H1 (cell line): ENCODE results near the gene PPP2R2B. TPM values are rescaled to one million over a fixed set of nuclear protein-coding genes. Genes with fewer than 3 reads are reported as not detected.

ENCODE experiments used
- CTCF ChIA-PET: fragments of 300-600 bp; sonication (Branson Sonifier 250); formaldehyde crosslinking; loops from one replicate; lab custom pipeline; 2021; ENCODE audit not compliant: partially characterized antibody; lab: Charles Lee
- POLR2A ChIA-PET: fragments of 300-600 bp; sonication (Branson Sonifier 250); formaldehyde crosslinking; loops from one replicate; lab custom pipeline; 2021; ENCODE audit warnings: inconsistent platforms; ENCODE audit not compliant: partially characterized antibody; lab: Charles Lee
- DNase-seq, 2 experiments: peaks; one replicate each; pipeline versions ENCODE4 v3.0.0 to v3.0.0-alpha.2; 2010 to 2022; ENCODE audit warnings: low spot score in 2 of 2, low read depth in 1 of 2, mixed read lengths in 1 of 2
- FAIRE-seq: peaks from 2 replicates; lab custom pipeline; 2011; peaks lifted over from hg19 to GRCh38; lab: Jason Lieb, UNC
- H2AFZ ChIP-seq: 2 replicates; pipeline ENCODE4 v1.8.1; 2012; ENCODE audit warnings: low read length, inconsistent platforms
- H2AK5ac ChIP-seq: 2 replicates; pipeline ENCODE4 v1.6.1; 2013; ENCODE audit warnings: low read depth, low read length
- H2BK120ac ChIP-seq: replicated peaks from 2 replicates; pipeline ENCODE3; 2013; ENCODE audit warnings: low read depth, low read length, inconsistent platforms
- H2BK12ac ChIP-seq: 2 replicates; pipeline ENCODE4 v1.6.1; 2013; ENCODE audit warnings: low read depth, low read length
- H2BK15ac ChIP-seq: 2 replicates; pipeline ENCODE4 v1.6.1; 2013; ENCODE audit warnings: low read length
- H2BK20ac ChIP-seq: 2 replicates; pipeline ENCODE4 v1.6.1; 2013; ENCODE audit warnings: low read length
- H2BK5ac ChIP-seq: 2 replicates; pipeline ENCODE4 v1.6.1; 2013; ENCODE audit warnings: low read depth, low read length
- H3K14ac ChIP-seq: 2 replicates; pipeline ENCODE4 v1.6.1; 2013; ENCODE audit warnings: inconsistent platforms; ENCODE audit not compliant: insufficient read length
- H3K18ac ChIP-seq: 2 replicates; pipeline ENCODE4 v1.6.1; 2013; ENCODE audit warnings: low read length; ENCODE audit errors: extremely low read depth
- H3K23ac ChIP-seq: 2 replicates; pipeline ENCODE4 v1.6.1; 2013; ENCODE audit warnings: inconsistent platforms; ENCODE audit not compliant: insufficient read length
- H3K23me2 ChIP-seq: 2 replicates; pipeline ENCODE4 v1.6.1; 2013; ENCODE audit warnings: low read depth, low read length
- H3K27ac ChIP-seq: 2 replicates; pipeline ENCODE4 v1.6.1; 2011; ENCODE audit warnings: low read depth, low read length, inconsistent platforms
- H3K27me3 ChIP-seq, 4 experiments: replicated peaks in 1 of 4; 1 replicate in 1 of 4; 2 replicates in 3 of 4; pipeline versions ENCODE4 v1.6.1 to v1.8.1; 2011 to 2013; ENCODE audit warnings: low read length in 3 of 4, mild to moderate bottlenecking in 3 of 4, inconsistent platforms in 2 of 4, mixed read lengths in 2 of 4, moderate library complexity in 1 of 4; ENCODE audit not compliant: control insufficient read depth in 3 of 4, insufficient read depth in 3 of 4; ENCODE audit errors: extremely low read depth in 1 of 4
- H3K36me3 ChIP-seq, 4 experiments: 2 replicates each; pipeline versions ENCODE4 v1.6.1 to v1.8.1; 2011 to 2013; ENCODE audit warnings: mild to moderate bottlenecking in 4 of 4, low read length in 3 of 4, moderate library complexity in 2 of 4, control low read depth in 1 of 4, inconsistent platforms in 1 of 4; ENCODE audit not compliant: insufficient read depth in 4 of 4, control insufficient read depth in 2 of 4
- H3K4ac ChIP-seq: replicated peaks from 2 replicates; pipeline ENCODE3; 2013; ENCODE audit warnings: low read length, low read depth, mixed read lengths, inconsistent platforms; ENCODE audit not compliant: insufficient read length
- H3K4me1 ChIP-seq, 4 experiments: replicated peaks in 1 of 4; 1 replicate in 1 of 4; 2 replicates in 3 of 4; pipeline versions ENCODE4 v1.6.1 to v1.8.1; 2011 to 2013; ENCODE audit warnings: low read length in 3 of 4, inconsistent platforms in 2 of 4, mixed read lengths in 1 of 4; ENCODE audit not compliant: insufficient read depth in 4 of 4, control insufficient read depth in 3 of 4
- H3K4me2 ChIP-seq, 2 experiments: 2 replicates each; pipeline versions ENCODE4 v1.6.1 to v1.8.1; 2011 to 2013; ENCODE audit warnings: low read depth in 2 of 2, low read length in 2 of 2, control low read depth in 1 of 2, inconsistent platforms in 1 of 2, mild to moderate bottlenecking in 1 of 2; ENCODE audit not compliant: insufficient read depth in 1 of 2
- H3K4me3 ChIP-seq, 4 experiments: fragments of 200-600, 300-600 bp in 1 of 4; sonication (generic), shearing (Covaris generic), sonication (Bioruptor Twin) in 1 of 4; 2 replicates each; pipeline versions ENCODE4 v1.5.1 to v1.8.1; 2011 to 2016; ENCODE audit warnings: low read length in 4 of 4, low read depth in 3 of 4, control low read depth in 2 of 4, inconsistent platforms in 2 of 4, mild to moderate bottlenecking in 2 of 4, mixed read lengths in 1 of 4, moderate library complexity in 1 of 4; ENCODE audit not compliant: insufficient read depth in 2 of 4; ENCODE audit errors: extremely low read depth in 1 of 4
- H3K56ac ChIP-seq: replicated peaks from 2 replicates; pipeline ENCODE3; 2013; ENCODE audit warnings: low read depth, mild to moderate bottlenecking, mixed read lengths, low read length, inconsistent platforms; ENCODE audit not compliant: insufficient read length
- H3K79me1 ChIP-seq: 2 replicates; pipeline ENCODE4 v1.6.1; 2013; ENCODE audit warnings: low read depth, low read length, control low read depth
- H3K79me2 ChIP-seq, 2 experiments: 2 replicates each; pipeline versions ENCODE4 v1.6.1 to v1.8.1; 2012 to 2013; ENCODE audit warnings: low read length in 2 of 2, mild to moderate bottlenecking in 2 of 2, inconsistent platforms in 1 of 2; ENCODE audit not compliant: insufficient read depth in 2 of 2, control insufficient read depth in 1 of 2
- H3K9ac ChIP-seq, 4 experiments: replicated peaks in 1 of 4; 1 replicate in 1 of 4; 2 replicates in 3 of 4; pipeline versions ENCODE4 v1.6.1 to v1.8.1; 2011 to 2013; ENCODE audit warnings: low read depth in 3 of 4, low read length in 3 of 4, control low read depth in 2 of 4, mild to moderate bottlenecking in 2 of 4, moderate library complexity in 2 of 4, inconsistent platforms in 1 of 4; ENCODE audit errors: extremely low read depth in 1 of 4
- H3K9me3 ChIP-seq, 2 experiments: 2 replicates each; pipeline versions ENCODE4 v1.6.1 to v1.8.1; 2012 to 2013; ENCODE audit warnings: mild to moderate bottlenecking in 2 of 2, moderate library complexity in 2 of 2, control low read depth in 1 of 2, inconsistent platforms in 1 of 2, low read depth in 1 of 2, low read length in 1 of 2, mixed read lengths in 1 of 2; ENCODE audit not compliant: insufficient read depth in 2 of 2
- H4K20me1 ChIP-seq, 2 experiments: replicated peaks in 1 of 2; 2 replicates each; pipeline versions ENCODE3 to v1.8.1; 2011 to 2013; ENCODE audit warnings: inconsistent platforms in 2 of 2, low read length in 2 of 2, mild to moderate bottlenecking in 1 of 2; ENCODE audit not compliant: insufficient read depth in 2 of 2, control insufficient read depth in 1 of 2
- H4K5ac ChIP-seq: 2 replicates; pipeline ENCODE4 v1.6.1; 2013; ENCODE audit warnings: low read length, low read depth, mixed read lengths, inconsistent platforms; ENCODE audit not compliant: insufficient read length
- H4K8ac ChIP-seq: 2 replicates; pipeline ENCODE4 v1.8.0; 2013; ENCODE audit warnings: mild to moderate bottlenecking, moderate library complexity, low read length, inconsistent platforms; ENCODE audit not compliant: insufficient read depth; ENCODE audit errors: extremely low read depth
- H4K91ac ChIP-seq: replicated peaks from 2 replicates; pipeline ENCODE3; 2013; ENCODE audit warnings: low read length, mixed read lengths, inconsistent platforms; ENCODE audit not compliant: insufficient read length
- CEBPB ChIP-seq: IDR thresholded peaks from 2 replicates; pipeline ENCODE4 v1.6.1; 2012; ENCODE audit warnings: low read depth, low read length
- CHD1 ChIP-seq: IDR thresholded peaks from 2 replicates; pipeline ENCODE4 v1.6.1; 2012; ENCODE audit warnings: low read depth, low read length, improper control_type of control experiment
- E2F6 ChIP-seq: IDR thresholded peaks from 2 replicates; pipeline ENCODE4 v1.6.1; 2012; ENCODE audit warnings: inconsistent platforms
- EP300 ChIP-seq, 2 experiments: IDR thresholded peaks; 1 replicate in 1 of 2; 2 replicates in 1 of 2; pipeline ENCODE4 v1.6.1; 2011 to 2012; ENCODE audit warnings: low read depth in 2 of 2, low read length in 2 of 2, mild to moderate bottlenecking in 2 of 2, borderline replicate concordance in 1 of 2, inconsistent platforms in 1 of 2, moderate library complexity in 1 of 2
- EZH2 ChIP-seq: fragments of 200-600 bp; sonication (generic); IDR thresholded peaks from 2 replicates; pipeline ENCODE4 v1.7.1; 2012; ENCODE audit warnings: low read depth, mild to moderate bottlenecking, moderate library complexity, low read length, inconsistent platforms; ENCODE audit not compliant: severe bottlenecking
- GTF2F1 ChIP-seq: IDR thresholded peaks from 2 replicates; pipeline ENCODE4 v1.6.1; 2012; ENCODE audit warnings: low read depth, low read length, improper control_type of control experiment, borderline replicate concordance
- HDAC6 ChIP-seq: IDR thresholded peaks from one replicate; pipeline ENCODE4 v1.7.1; 2012; ENCODE audit warnings: low read depth, mild to moderate bottlenecking, inconsistent platforms, low read length, moderate library complexity
- KDM1A ChIP-seq: fragments of 200-600, 300-600 bp; sonication (generic); IDR thresholded peaks from 2 replicates; pipeline ENCODE4 v1.7.1; 2016; ENCODE audit warnings: mild to moderate bottlenecking, low read length, borderline replicate concordance
- KDM5A ChIP-seq: fragments of 200-600 bp; IDR thresholded peaks from 2 replicates; pipeline ENCODE4 v1.7.1; 2012; ENCODE audit warnings: mild to moderate bottlenecking, low read length, inconsistent platforms, mixed read lengths
- POU5F1 ChIP-seq: IDR thresholded peaks from 2 replicates; pipeline ENCODE4 v1.6.1; 2011; ENCODE audit warnings: low read depth, mild to moderate bottlenecking, low read length, moderate library complexity
- RNF2 ChIP-seq: fragments of 200-900, 300-1000 bp; sonication (generic); IDR thresholded peaks from 2 replicates; pipeline ENCODE4 v1.7.1; 2016; ENCODE audit warnings: borderline replicate concordance, low read depth, mild to moderate bottlenecking, antibody characterized with exemption, low read length; ENCODE audit not compliant: poor library complexity, severe bottlenecking; ENCODE audit errors: missing control alignments
- TAF1 ChIP-seq: IDR thresholded peaks from 2 replicates; pipeline ENCODE4 v1.6.1; 2011; ENCODE audit warnings: mild to moderate bottlenecking, low read depth, low read length
- YY1 ChIP-seq: IDR thresholded peaks from 2 replicates; pipeline ENCODE4 v1.6.1; 2011; ENCODE audit warnings: low read depth, mild to moderate bottlenecking, low read length
- WGBS, 2 experiments: shearing (Covaris generic) in 1 of 2; methylation state at CpG; one replicate each; pipeline versions ENCODE4 v1.1.6 to v1.1.7; 2013 to 2015; ENCODE audit warnings: low lambda C conversion rate in 2 of 2, mixed read lengths in 2 of 2, inconsistent platforms in 1 of 2, low coverage in 1 of 2, missing lambda C conversion rate in 1 of 2; ENCODE audit not compliant: insufficient replicate concordance in 2 of 2, insufficient coverage in 1 of 2, insufficient read length in 1 of 2; ENCODE audit errors: extremely low coverage in 1 of 2, missing lambda C conversion rate in 1 of 2; 5-methylcytosine and 5-hydroxymethylcytosine counted together
- polyA plus RNA-seq, 7 experiments: library from polyadenylated mRNA; depleted of rRNA in 3 of 7; stranded (reverse) in 5 of 7; unstranded in 2 of 7; fragments of >200 nt in 5 of 7; fragments of 200-250 nt in 2 of 7; gene quantifications; 1 replicate in 5 of 7; 2 replicates in 1 of 7; 4 replicates in 1 of 7; pipeline versions ENCODE4 v1.2.1 to v1.2.3, GENCODE V29; 2011 to 2013; ENCODE audit warnings: missing spikeins in 2 of 7, mixed read lengths in 2 of 7
- total RNA-seq: library from RNA; stranded (reverse); fragmentation: NEBNext Ultra II Directional; extraction: Animal tissue kit (Norgen Biotek cat#: 25700); gene quantifications from 2 replicates; pipeline ENCODE4 v1.2.1, GENCODE V29; 2021

PPP2R2B gene
- total and polyA plus RNA-seq, 2 of the 8 experiments (the other 6 are each of a cell fraction or from before 2014, with no cell fraction given) = 21.1 to 37.1 TPM

- Histone ChIP-seq H4K5ac (no peak overlapping the region), H3K79me2 (no peaks in the 10 kb centered on the region), H3K36me3 (no peaks in the 10 kb centered on the region; a peak in 1 of 8 replicates), H3K27ac (no peak overlapping the region), H2AK5ac (no peak overlapping the region), H3K23me2 (no peaks in the 10 kb centered on the region; the same call in 1 of the 2 replicates), H3K9ac (no peak overlapping the region), H2BK20ac (no peak overlapping the region), H2BK15ac (no peak overlapping the region), H3K23ac (no peak overlapping the region), H3K56ac (no peak overlapping the region), H3K4me2 (no peak overlapping the region), H3K9me3 (no peaks in the 10 kb centered on the region), H3K27me3 (no peaks in the 10 kb centered on the region), H2AFZ (no peak overlapping the region), H2BK120ac (no peak overlapping the region), H3K4me1 (no peaks in the 10 kb centered on the region), H2BK5ac (no peak overlapping the region), H4K8ac (peak overlapping the region; percentile 12; the same call in 1 of the 2 replicates), H2BK12ac (no peak overlapping the region), H4K20me1 (no peaks in the 10 kb centered on the region), H3K14ac (no peak overlapping the region), H3K4me3 (no peak overlapping the region), H3K18ac (no peak overlapping the region), H4K91ac (no peak overlapping the region), H3K4ac (no peak overlapping the region), H3K79me1 (no peaks in the 10 kb centered on the region)
- ChIA-PET CTCF (interaction anchor here (0.8 to 2.2 kb wide), 6 partner anchors 11 to 333 kb away, joined by 3 to 11 read pairs (median 4); no protein-coding TSS in a partner anchor), POLR2A (no interaction called here)
- FAIRE-seq = no peak
- 90% methylated on average over 8 of the region's 8 CpGs; no CpG with 5 or more reads in 1 of the 2 experiments for WGBS, 2 experiments
- DNase-seq = no peak
- TF ChIP-seq CHD1 (no peak), KDM5A (no peak), E2F6 (no peak), YY1 (no peak), RNF2 (no peak), TAF1 (no peak), EP300 (IDR thresholded peaks at IDR 0.05; ENCODE audit: borderline replicate concordance in 1 of 2, low read depth in 2 of 2, low read length in 2 of 2) (no peak), EZH2 (no peak), GTF2F1 (no peak), HDAC6 (no peak), KDM1A (no peak), POU5F1 (no peak), CEBPB (no peak)
Measured at GRCh38 chr5:146633323-146633764, 245.2 kb downstream of the PPP2R2B start.
